ENCODE data around the gene KIF4B. TPM values are rescaled to one million over a fixed set of nuclear protein-coding genes. Genes with fewer than 3 reads are reported as not detected.
A peak's percentile ranks its signal among the peaks of the same experiment; 100 is the strongest.
"Not testable (repeated sequence)": the region's sequence is repeated elsewhere in the genome, so short reads cannot be mapped to it uniquely, and the experiment has no call there.

KIF4B gene
- total and polyA plus RNA-seq, 2 experiments from 2014 or later: 0.05 to 0.10 TPM

- whole genome bisulfite sequencing (ENCODE audit: low lambda C conversion rate, missing lambda C conversion rate): 86% methylated on average over 4 of the region's 4 CpGs
- no peaks in the 10 kb centered on the region for H3K9me2 ChIP-seq (replicated peaks; ENCODE audit: insufficient read depth)
- no peak for TF ChIP-seq EZH2phosphoT487 (IDR thresholded peaks at IDR 0.05; ENCODE audit: low read depth, severe bottlenecking, unreplicated experiment)
- TF ChIP-seq, protein P1, sequence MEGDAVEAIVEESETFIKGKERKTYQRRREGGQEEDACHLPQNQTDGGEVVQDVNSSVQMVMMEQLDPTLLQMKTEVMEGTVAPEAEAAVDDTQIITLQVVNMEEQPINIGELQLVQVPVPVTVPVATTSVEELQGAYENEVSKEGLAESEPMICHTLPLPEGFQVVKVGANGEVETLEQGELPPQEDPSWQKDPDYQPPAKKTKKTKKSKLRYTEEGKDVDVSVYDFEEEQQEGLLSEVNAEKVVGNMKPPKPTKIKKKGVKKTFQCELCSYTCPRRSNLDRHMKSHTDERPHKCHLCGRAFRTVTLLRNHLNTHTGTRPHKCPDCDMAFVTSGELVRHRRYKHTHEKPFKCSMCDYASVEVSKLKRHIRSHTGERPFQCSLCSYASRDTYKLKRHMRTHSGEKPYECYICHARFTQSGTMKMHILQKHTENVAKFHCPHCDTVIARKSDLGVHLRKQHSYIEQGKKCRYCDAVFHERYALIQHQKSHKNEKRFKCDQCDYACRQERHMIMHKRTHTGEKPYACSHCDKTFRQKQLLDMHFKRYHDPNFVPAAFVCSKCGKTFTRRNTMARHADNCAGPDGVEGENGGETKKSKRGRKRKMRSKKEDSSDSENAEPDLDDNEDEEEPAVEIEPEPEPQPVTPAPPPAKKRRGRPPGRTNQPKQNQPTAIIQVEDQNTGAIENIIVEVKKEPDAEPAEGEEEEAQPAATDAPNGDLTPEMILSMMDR (IDR thresholded peaks at IDR 0.05; ENCODE audit: poor library complexity): no peak
- no peak for TF ChIP-seq EZH2 (IDR thresholded peaks at IDR 0.05; ENCODE audit: borderline replicate concordance)
- H3K4me2 ChIP-seq: no peak overlapping the region
- H3K36me3 ChIP-seq (replicated peaks; ENCODE audit: insufficient read depth, low read depth): no peaks in the 10 kb centered on the region
- H3K9me3 ChIP-seq (ENCODE audit: low read depth): no peaks in the 10 kb centered on the region
- no peak for DNase-seq (ENCODE audit: low spot score)
- no peaks in the 10 kb centered on the region for H3K27me3 ChIP-seq
- no peaks in the 10 kb centered on the region for H4K20me1 ChIP-seq (ENCODE audit: insufficient read depth, poor library complexity, severe bottlenecking)
- no peak overlapping the region for H3K27ac ChIP-seq
- H3K79me2 ChIP-seq: no peaks in the 10 kb centered on the region
- H3K4me1 ChIP-seq (ENCODE audit: insufficient read depth): no peaks in the 10 kb centered on the region
- H3K4me3 ChIP-seq: no peak overlapping the region
- no peak overlapping the region for H2AFZ ChIP-seq
Measured at GRCh38 chr5:155001523-155001922, 12.0 kb upstream of the KIF4B start.

DNA sequence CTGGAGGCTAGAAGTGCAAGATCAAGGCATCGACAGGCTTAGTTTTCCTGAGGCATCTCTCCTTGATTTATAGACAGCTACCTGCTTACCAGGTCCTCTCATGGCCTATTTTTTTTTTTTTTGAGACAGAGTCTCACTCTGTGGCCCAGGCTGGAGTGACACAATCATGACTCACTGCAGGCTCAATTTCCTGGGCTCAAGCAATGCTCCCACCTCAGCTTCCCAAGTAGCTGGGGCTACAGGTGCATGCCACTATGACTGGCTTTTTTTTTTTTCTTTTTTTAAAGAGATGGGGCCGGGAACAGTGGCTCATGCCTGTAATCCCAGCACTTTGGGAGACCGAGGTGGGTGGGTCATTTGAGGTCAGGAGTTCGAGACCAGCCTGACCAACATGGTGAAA, 10.8 kb upstream of the KIF4B start:
- H3K27me3 ChIP-seq; H2AFZ ChIP-seq; H3K4me1 ChIP-seq (ENCODE audit: insufficient read depth); H3K36me3 ChIP-seq (replicated peaks; ENCODE audit: insufficient read depth, low read depth); H3K9me2 ChIP-seq (replicated peaks; ENCODE audit: insufficient read depth); H3K4me2 ChIP-seq; H3K9me3 ChIP-seq (ENCODE audit: low read depth); H3K27ac ChIP-seq; H3K79me2 ChIP-seq; H3K4me3 ChIP-seq; DNase-seq (ENCODE audit: low spot score); H4K20me1 ChIP-seq (ENCODE audit: insufficient read depth, poor library complexity, severe bottlenecking): not testable (repeated sequence)
- WGBS (ENCODE audit: low lambda C conversion rate, missing lambda C conversion rate): 81% methylated on average over 4 of the region's 4 CpGs

GRCh38 chr5:155004138-155004744, 9.3 kb upstream of the KIF4B start:
- 68% methylated on average over 11 of the region's 11 CpGs for WGBS (ENCODE audit: low lambda C conversion rate, missing lambda C conversion rate)
- Histone ChIP-seq H2AFZ (no peak overlapping the region), H3K4me2 (no peak overlapping the region), H3K9me3 (ENCODE audit: low read depth) (no peaks in the 10 kb centered on the region), H4K20me1 (ENCODE audit: insufficient read depth, poor library complexity, severe bottlenecking) (no peaks in the 10 kb centered on the region), H3K4me3 (no peak overlapping the region), H3K27ac (no peak overlapping the region), H3K4me1 (ENCODE audit: insufficient read depth) (no peaks in the 10 kb centered on the region), H3K9me2 (replicated peaks; ENCODE audit: insufficient read depth) (no peaks in the 10 kb centered on the region), H3K36me3 (replicated peaks; ENCODE audit: insufficient read depth, low read depth) (no peaks in the 10 kb centered on the region), H3K27me3 (no peaks in the 10 kb centered on the region), H3K79me2 (no peaks in the 10 kb centered on the region)
- TF ChIP-seq EZH2 (IDR thresholded peaks at IDR 0.05; ENCODE audit: borderline replicate concordance) (no peak), EZH2phosphoT487 (IDR thresholded peaks at IDR 0.05; ENCODE audit: low read depth, severe bottlenecking, unreplicated experiment) (no peak)
- TF ChIP-seq, protein P1 (IDR thresholded peaks at IDR 0.05; ENCODE audit: poor library complexity): peak; percentile 48
- peak; percentile 34 for DNase-seq (ENCODE audit: low spot score)

GRCh38 chr5:155006265-155006664, 7.3 kb upstream of the KIF4B start:
- H3K36me3 ChIP-seq (replicated peaks; ENCODE audit: insufficient read depth, low read depth); H2AFZ ChIP-seq; H3K4me3 ChIP-seq; H3K79me2 ChIP-seq; DNase-seq (ENCODE audit: low spot score); H3K9me2 ChIP-seq (replicated peaks; ENCODE audit: insufficient read depth); H3K27ac ChIP-seq; H3K27me3 ChIP-seq; H3K4me1 ChIP-seq (ENCODE audit: insufficient read depth); H4K20me1 ChIP-seq (ENCODE audit: insufficient read depth, poor library complexity, severe bottlenecking); H3K9me3 ChIP-seq (ENCODE audit: low read depth); H3K4me2 ChIP-seq: not testable (repeated sequence)
- WGBS (ENCODE audit: low lambda C conversion rate, missing lambda C conversion rate): 100% methylated on average over 1 of the region's 1 CpG
